Activated naive CD8-positive, alpha-beta T cell treated with anti-CD3 and anti-CD28 coated beads, Interleukin-2, amount 50 U/mL, for 24 hours (primary cell): Measurements from ENCODE around the gene IL10.

Experiments used
- ATAC-seq: fragments of 150-1000 bp; cut with Tn5 transposase; one replicate; pipeline ENCODE4 v1.10.0; 2021
- DNase-seq: peaks from one replicate; pipeline ENCODE4 v3.0.0; 2021
- H3K27ac Mint-ChIP-seq: one replicate; pipeline ENCODE4 v1.8.0; 2021; ENCODE audit warnings: mild to moderate bottlenecking, mixed read lengths
- H3K27me3 Mint-ChIP-seq: one replicate; pipeline ENCODE4 v1.8.0; 2021; ENCODE audit warnings: mixed read lengths
- H3K36me3 Mint-ChIP-seq: one replicate; pipeline ENCODE4 v1.8.0; 2021; ENCODE audit warnings: low read depth, mixed read lengths
- H3K4me1 Mint-ChIP-seq: one replicate; pipeline ENCODE4 v1.8.0; 2021; ENCODE audit warnings: mixed read lengths
- H3K4me3 Mint-ChIP-seq: one replicate; pipeline ENCODE4 v1.8.0; 2021; ENCODE audit warnings: mild to moderate bottlenecking, moderate library complexity, mixed read lengths
- H3K9me3 Mint-ChIP-seq: one replicate; pipeline ENCODE4 v1.8.0; 2021; ENCODE audit warnings: mixed read lengths

IL10 gene

GRCh38 chr1:206772243-206772937 is at the start of gene IL10:
TSS of gene IL10 (minus strand) at chr1:206772494. CDS start at chr1:206772435, 59 bp downstream.
- ATAC-seq (no peak), DNase-seq (no peak)
- Mint-ChIP-seq H3K4me3 (peak within 1 kb of the TSS; percentile 20), H3K9me3 (no peaks in the 10 kb centered on the region), H3K36me3 (no peaks in the 10 kb centered on the region), H3K27ac (no peak within 1 kb of the TSS), H3K27me3 (peaks cover 18% of the 10 kb centered on the region), H3K4me1 (peaks cover 71% of the 10 kb centered on the region)

- ATAC-seq, result no peak
These were observed 49.2 kb upstream of the IL10 start for GRCh38 chr1:206821493-206821892.

GRCh38 chr1:206816390-206817287 is 44.3 kb upstream of the IL10 start:
- H3K4me3 Mint-ChIP-seq, result peak overlapping the region; percentile 24
- no peaks in the 10 kb centered on the region for H3K27me3 Mint-ChIP-seq
- peaks cover 2% of the 10 kb centered on the region for H3K36me3 Mint-ChIP-seq
- H3K9me3 Mint-ChIP-seq, result peaks cover 16% of the 10 kb centered on the region
- DNase-seq, result no peak
- peaks cover 36% of the 10 kb centered on the region for H3K4me1 Mint-ChIP-seq
- peak overlapping the region; percentile 85 for H3K27ac Mint-ChIP-seq
- peak; percentile 94 for ATAC-seq

More at GRCh38 chr1:206821493-206821892, 49.2 kb upstream of the IL10 start:
- DNase-seq, result no peak
- H3K36me3 Mint-ChIP-seq, result no peaks in the 10 kb centered on the region
- no peaks in the 10 kb centered on the region for H3K27me3 Mint-ChIP-seq
- H3K27ac Mint-ChIP-seq, result no peak overlapping the region
- H3K4me3 Mint-ChIP-seq, result no peak overlapping the region
- no peaks in the 10 kb centered on the region for H3K9me3 Mint-ChIP-seq
- peaks cover 18% of the 10 kb centered on the region for H3K4me1 Mint-ChIP-seq

DNA sequence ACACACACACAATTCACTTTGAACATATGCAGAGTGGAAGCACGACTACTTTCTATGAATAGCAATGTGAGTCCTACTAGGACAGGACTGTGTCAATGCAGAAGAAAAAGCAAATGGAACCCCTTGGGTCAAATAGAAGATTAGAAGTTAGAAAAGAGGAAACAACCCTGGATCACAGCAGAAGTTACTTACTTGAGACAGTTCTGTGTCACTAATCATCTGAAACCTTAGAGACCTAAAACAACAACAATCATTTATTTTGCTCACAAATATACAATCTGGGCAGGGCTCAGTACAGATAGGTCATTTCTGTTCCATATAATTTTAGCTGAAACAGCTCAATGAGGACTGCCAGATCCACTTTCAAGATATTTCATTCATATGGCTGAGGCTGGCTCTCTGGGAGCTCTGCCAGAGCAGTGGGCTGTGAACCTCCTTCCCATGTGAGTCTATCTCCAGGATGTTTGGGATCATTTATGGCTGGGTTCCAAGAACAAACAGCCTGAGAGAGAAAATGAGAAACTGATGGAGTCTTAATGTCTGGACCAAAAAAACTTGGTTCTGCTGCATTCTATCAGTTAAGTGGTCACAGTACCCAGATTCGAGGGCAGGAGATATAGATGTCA is 42.5 kb upstream of the IL10 start:
- DNase-seq (no peak), ATAC-seq (no peak)
- Mint-ChIP-seq H3K4me1 (peaks cover 36% of the 10 kb centered on the region), H3K27me3 (no peaks in the 10 kb centered on the region), H3K27ac (no peak overlapping the region), H3K36me3 (peaks cover 2% of the 10 kb centered on the region), H3K4me3 (no peak overlapping the region), H3K9me3 (peaks cover 16% of the 10 kb centered on the region)

- Mint-ChIP-seq H3K27ac (no peak overlapping the region), H3K4me3 (no peak overlapping the region), H3K4me1 (peaks cover 44% of the 10 kb centered on the region), H3K27me3 (no peaks in the 10 kb centered on the region), H3K9me3 (peaks cover 16% of the 10 kb centered on the region), H3K36me3 (peaks cover 2% of the 10 kb centered on the region)
- ATAC-seq (no peak), DNase-seq (no peak)
These were observed 40.2 kb upstream of the IL10 start for GRCh38 chr1:206812471-206812870.

DNA sequence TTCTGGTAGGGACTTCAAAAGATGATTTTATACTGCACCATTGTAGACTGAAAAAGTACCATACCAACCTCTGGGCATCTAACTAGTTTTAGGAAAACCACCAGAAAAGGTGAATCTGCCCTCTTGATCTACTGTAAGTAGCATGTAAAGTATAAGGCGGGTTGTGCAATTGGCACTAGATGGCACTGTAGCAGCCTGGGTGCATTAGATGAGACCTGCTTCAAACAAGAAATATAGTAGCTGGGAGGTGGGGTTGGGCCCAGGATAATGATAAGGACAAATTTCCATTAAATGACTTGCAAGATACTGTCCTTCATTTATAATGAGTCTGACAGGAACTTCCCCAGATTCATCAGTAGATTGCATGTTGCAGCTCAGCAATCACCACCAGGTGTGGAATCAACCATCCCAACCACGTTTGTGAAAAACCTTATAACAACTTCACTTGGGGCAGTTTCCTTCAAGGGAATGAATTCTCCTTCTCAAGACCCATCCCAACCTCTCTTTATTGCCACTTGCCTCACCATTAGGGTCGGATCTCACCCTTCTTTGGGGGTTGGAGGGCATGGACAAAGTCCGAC is 37.3 kb upstream of the IL10 start:
- Mint-ChIP-seq H3K27ac (no peak overlapping the region), H3K9me3 (peaks cover 16% of the 10 kb centered on the region), H3K4me1 (peaks cover 42% of the 10 kb centered on the region), H3K27me3 (no peaks in the 10 kb centered on the region), H3K4me3 (no peak overlapping the region), H3K36me3 (peaks cover 2% of the 10 kb centered on the region)
- ATAC-seq (no peak), DNase-seq (no peak)

DNA sequence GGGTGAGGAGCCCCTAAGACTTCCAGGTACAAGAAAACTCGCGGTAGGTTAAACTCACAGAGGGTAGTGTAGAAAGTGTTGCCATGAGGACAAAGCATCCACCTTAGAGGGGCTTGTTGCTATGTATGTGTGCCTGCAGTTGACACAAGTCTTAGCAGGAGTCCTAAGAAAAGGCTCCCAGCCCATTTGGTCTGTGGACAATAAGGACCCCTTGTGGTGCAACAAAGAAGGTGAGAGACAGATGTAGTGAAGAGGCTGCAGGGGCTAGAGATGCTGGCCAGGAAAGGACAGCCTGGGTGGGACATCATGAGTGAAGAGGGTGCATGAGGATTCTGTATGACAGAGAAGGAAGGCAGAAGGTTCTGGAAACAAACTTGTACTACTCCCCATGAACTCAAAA is 36.3 kb upstream of the IL10 start:
- ATAC-seq (peak; percentile 83), DNase-seq (no peak)
- H3K27ac Mint-ChIP-seq, result no peak overlapping the region
- no peaks in the 10 kb centered on the region for H3K27me3 Mint-ChIP-seq
- H3K4me3 Mint-ChIP-seq, result no peak overlapping the region
- peaks cover 16% of the 10 kb centered on the region for H3K9me3 Mint-ChIP-seq
- peaks cover 47% of the 10 kb centered on the region for H3K4me1 Mint-ChIP-seq
- H3K36me3 Mint-ChIP-seq, result peaks cover 2% of the 10 kb centered on the region

- Mint-ChIP-seq H3K27ac (no peak overlapping the region), H3K27me3 (no peaks in the 10 kb centered on the region), H3K4me3 (no peak overlapping the region), H3K36me3 (peaks cover 2% of the 10 kb centered on the region), H3K9me3 (no peaks in the 10 kb centered on the region), H3K4me1 (peaks cover 73% of the 10 kb centered on the region)
- ATAC-seq, result no peak
- DNase-seq, result no peak
These were observed 33.1 kb upstream of the IL10 start for GRCh38 chr1:206805357-206805756.

DNA sequence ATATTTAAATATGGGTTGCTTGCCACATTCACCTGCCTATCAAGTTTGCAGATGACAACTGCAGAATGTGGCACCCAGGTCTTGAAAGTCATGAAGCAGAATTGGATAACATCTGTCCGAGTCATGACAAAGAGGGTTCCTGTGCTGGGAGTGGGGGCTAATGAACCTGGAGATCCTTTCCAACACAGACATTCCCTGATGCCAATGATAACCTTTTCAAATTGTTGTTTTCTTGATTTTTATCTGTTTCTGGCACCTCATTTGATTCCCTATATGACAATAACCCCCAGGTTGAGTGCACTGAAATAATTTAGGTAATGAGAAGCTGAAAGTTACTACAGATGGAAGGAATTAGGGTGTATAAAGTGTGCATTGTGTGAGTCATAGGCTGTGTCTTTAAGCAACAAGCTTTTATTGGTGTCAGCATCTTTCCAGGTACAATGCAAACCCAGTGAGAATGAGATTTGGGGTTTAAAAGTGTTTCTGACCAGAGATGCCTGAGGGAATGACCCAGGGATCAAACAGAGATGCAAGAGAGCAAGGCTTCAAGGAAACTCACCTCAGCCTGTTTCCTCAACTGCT is 32.0 kb upstream of the IL10 start:
- no peak overlapping the region for H3K4me3 Mint-ChIP-seq
- no peaks in the 10 kb centered on the region for H3K27me3 Mint-ChIP-seq
- H3K4me1 Mint-ChIP-seq, result peaks cover 79% of the 10 kb centered on the region
- ATAC-seq (no peak), DNase-seq (no peak)
- no peaks in the 10 kb centered on the region for H3K9me3 Mint-ChIP-seq
- H3K27ac Mint-ChIP-seq, result peak overlapping the region; percentile 86
- peaks cover 2% of the 10 kb centered on the region for H3K36me3 Mint-ChIP-seq

DNA sequence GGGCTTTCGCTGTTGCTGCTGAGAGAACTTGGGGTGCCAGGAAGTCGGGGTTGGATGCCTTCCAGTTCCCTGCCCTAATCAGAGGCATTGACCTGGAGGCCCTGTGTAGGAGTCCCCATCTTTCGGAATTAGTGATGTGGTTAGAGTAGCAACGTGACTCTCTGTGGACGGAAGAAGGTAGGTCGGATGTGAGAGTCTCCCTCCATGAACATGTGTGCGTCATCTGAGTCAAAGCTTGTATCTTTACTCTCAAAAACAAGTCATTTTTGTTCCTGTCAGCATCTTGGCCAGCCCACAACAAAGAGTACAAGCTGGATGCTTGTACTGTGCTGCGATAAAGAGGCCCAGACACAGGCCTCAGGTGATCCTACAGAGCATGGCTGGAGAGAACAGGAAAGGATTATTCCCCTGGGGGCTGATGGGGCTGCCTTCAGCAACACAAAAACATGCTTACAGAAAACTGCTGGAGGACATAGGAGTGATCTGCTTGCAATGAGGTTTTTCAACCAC is 31.0 kb upstream of the IL10 start:
- no peaks in the 10 kb centered on the region for H3K9me3 Mint-ChIP-seq
- peak; percentile 95 for ATAC-seq
- H3K4me1 Mint-ChIP-seq, result peaks cover 80% of the 10 kb centered on the region
- H3K27me3 Mint-ChIP-seq, result no peaks in the 10 kb centered on the region
- peak; percentile 65 for DNase-seq
- peaks cover 2% of the 10 kb centered on the region for H3K36me3 Mint-ChIP-seq
- H3K4me3 Mint-ChIP-seq, result peak overlapping the region; percentile 43
- H3K27ac Mint-ChIP-seq, result peak overlapping the region; percentile 86

DNA sequence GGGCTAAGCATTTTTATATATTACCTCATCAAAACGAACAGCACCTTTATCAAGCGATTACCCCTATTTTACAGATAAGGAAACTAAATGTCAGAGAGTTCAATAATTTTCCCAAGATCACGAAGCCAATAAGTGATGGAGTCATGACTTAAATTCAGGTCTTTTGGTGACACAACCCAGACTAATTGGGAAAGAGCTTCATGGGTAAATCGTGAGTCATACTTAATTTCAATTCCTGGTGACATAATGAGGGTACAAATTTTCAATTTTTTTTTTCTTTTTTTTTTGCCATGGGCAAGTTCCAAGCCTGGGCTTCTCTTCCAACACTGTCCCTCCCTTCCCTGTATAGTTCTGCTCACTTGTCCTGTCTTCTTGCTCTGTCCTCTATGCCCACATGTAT is 30.1 kb upstream of the IL10 start:
- Mint-ChIP-seq H3K36me3 (peaks cover 2% of the 10 kb centered on the region), H3K4me1 (peaks cover 86% of the 10 kb centered on the region), H3K27me3 (no peaks in the 10 kb centered on the region), H3K27ac (peak overlapping the region; percentile 86), H3K9me3 (no peaks in the 10 kb centered on the region), H3K4me3 (no peak overlapping the region)
- no peak for ATAC-seq
- no peak for DNase-seq

DNA sequence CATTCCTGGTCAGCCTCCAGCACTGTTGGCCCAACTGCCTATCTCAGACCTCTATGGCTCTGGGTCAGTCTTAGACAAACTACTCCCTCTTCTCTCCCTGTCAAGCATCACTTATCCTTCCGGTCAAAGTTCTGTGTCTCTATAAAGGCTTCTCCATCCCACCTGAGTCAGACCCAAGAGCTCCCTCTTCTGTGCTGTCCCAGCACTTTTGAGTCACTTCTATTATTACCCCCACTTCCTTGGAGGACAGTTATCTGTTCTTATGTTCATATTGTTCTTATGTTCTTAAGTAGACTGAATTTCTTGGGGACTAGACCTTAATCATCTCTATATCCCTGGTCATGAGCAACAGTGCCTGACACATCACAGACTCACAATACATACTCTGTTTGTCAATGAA is 29.2 kb upstream of the IL10 start:
- ATAC-seq (no peak), DNase-seq (no peak)
- peaks cover 2% of the 10 kb centered on the region for H3K36me3 Mint-ChIP-seq
- no peak overlapping the region for H3K27ac Mint-ChIP-seq
- no peaks in the 10 kb centered on the region for H3K27me3 Mint-ChIP-seq
- H3K4me3 Mint-ChIP-seq, result no peak overlapping the region
- H3K4me1 Mint-ChIP-seq, result peaks cover 81% of the 10 kb centered on the region
- H3K9me3 Mint-ChIP-seq, result no peaks in the 10 kb centered on the region

GRCh38 chr1:206800891-206801290 is 28.6 kb upstream of the IL10 start:
- ATAC-seq (no peak), DNase-seq (no peak)
- Mint-ChIP-seq H3K27ac (no peak overlapping the region), H3K27me3 (no peaks in the 10 kb centered on the region), H3K4me1 (peaks cover 76% of the 10 kb centered on the region), H3K9me3 (no peaks in the 10 kb centered on the region), H3K4me3 (no peak overlapping the region), H3K36me3 (peaks cover 2% of the 10 kb centered on the region)

DNA sequence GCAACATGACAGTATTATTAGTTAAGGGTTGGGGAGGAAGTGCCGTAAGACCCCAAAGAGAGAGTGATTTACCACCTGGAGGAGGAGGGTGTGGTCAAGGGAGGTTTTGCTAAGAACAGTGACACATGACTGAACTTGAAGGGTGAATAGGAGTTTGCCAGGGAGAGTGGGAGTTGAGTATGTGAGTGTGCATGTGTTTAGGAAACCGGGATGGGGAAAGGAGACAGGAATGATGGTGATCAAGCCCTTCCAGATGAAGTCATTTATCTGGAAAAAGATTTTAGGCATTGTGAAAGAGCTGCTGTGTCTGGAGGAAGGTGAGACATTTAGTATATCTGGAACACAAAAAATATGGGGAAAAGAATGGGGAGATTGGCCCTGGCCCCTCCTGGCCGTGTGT is 28.1 kb upstream of the IL10 start:
- DNase-seq, result no peak
- no peak for ATAC-seq
- H3K4me3 Mint-ChIP-seq, result no peak overlapping the region
- H3K27me3 Mint-ChIP-seq, result no peaks in the 10 kb centered on the region
- no peaks in the 10 kb centered on the region for H3K9me3 Mint-ChIP-seq
- H3K27ac Mint-ChIP-seq, result no peak overlapping the region
- H3K4me1 Mint-ChIP-seq, result peaks cover 74% of the 10 kb centered on the region
- peaks cover 2% of the 10 kb centered on the region for H3K36me3 Mint-ChIP-seq
